ENCODE measurements around the gene SRPK2. TPM values are rescaled to one million over a fixed set of nuclear protein-coding genes. Genes with fewer than 3 reads are reported as not detected.
"Not testable (repeated sequence)": the region's sequence is repeated elsewhere in the genome, so short reads cannot be mapped to it uniquely, and the experiment has no call there.

SRPK2 gene
- total and polyA plus RNA-seq, 2 of the 13 experiments (the other 11 are each of a cell fraction or from before 2014, with no cell fraction given) = 10.1 to 22.3 TPM

GRCh38 chr7:105350906-105351305 lies 37.8 kb downstream of the SRPK2 start:
- Histone ChIP-seq H3K4me3 (replicated peaks in 1 of 3; ENCODE audit: insufficient read depth in 1 of 3, low read depth in 2 of 3, low read length in 3 of 3) (no peak overlapping the region), H3K36me3 (replicated peaks in 1 of 2; ENCODE audit: control insufficient read depth in 1 of 2, insufficient read depth in 2 of 2, low read length in 2 of 2) (no peaks in the 10 kb centered on the region), H3K9ac (ENCODE audit: insufficient read depth, low read depth, low read length) (no peak overlapping the region), H3K27me3 (ENCODE audit: control insufficient read depth in 1 of 2, insufficient read depth in 2 of 2, low read length in 2 of 2) (no peaks in the 10 kb centered on the region), H4K20me1 (ENCODE audit: insufficient read depth, low read length) (peaks cover 3% of the 10 kb centered on the region; the same call in 1 of the 2 replicates), H3K79me2 (ENCODE audit: insufficient read depth, low read length) (peaks cover 41% of the 10 kb centered on the region), H3K4me1 (ENCODE audit: insufficient read depth, low read length) (peaks cover 43% of the 10 kb centered on the region), H2AFZ (ENCODE audit: low read length) (no peak overlapping the region), H3K27ac (ENCODE audit: extremely low read length, insufficient read depth, low read length) (no peak overlapping the region), H3K4me2 (ENCODE audit: low read depth, low read length) (no peak overlapping the region), H3K9me3 (ENCODE audit: low read length) (no peaks in the 10 kb centered on the region)
- intact Hi-C loops (cut with micrococcal nuclease; ENCODE audit: unreplicated experiment) = no loop called here
- BruUV-seq (replicated peaks) = no TSS peak
- POLR2A ChIA-PET = interaction anchor here (1.0 kb wide), 1 partner anchor 8 kb away, joined by 3 read pairs; no protein-coding TSS in a partner anchor
- DNase-seq (ENCODE audit: low spot score) (no peak), ATAC-seq (no peak), FAIRE-seq (no peak)
- TF ChIP-seq ZNF776 (CRISPR knock-in tag; IDR thresholded peaks at IDR 0.05) (no peak), RFXANK (CRISPR knock-in tag; IDR thresholded peaks at IDR 0.05) (no peak)
- in situ Hi-C loops (cut with HindIII; ENCODE audit: extremely low pct_ligation_motif_present, low pct_unique_long_range_greater_than_20kb) = no loop called here
- 96% methylated on average over 7 of the region's 7 CpGs for WGBS (ENCODE audit: low lambda C conversion rate)
- CTCF ChIA-PET (ENCODE audit: low intra/inter-chr PET ratio, low total read pairs) = no interaction called here

- CTCF ChIA-PET (ENCODE audit: low intra/inter-chr PET ratio, low total read pairs); DNase-seq (ENCODE audit: low spot score); FAIRE-seq; H3K4me2 ChIP-seq (ENCODE audit: low read depth, low read length); H3K36me3 ChIP-seq (replicated peaks in 1 of 2; ENCODE audit: control insufficient read depth in 1 of 2, insufficient read depth in 2 of 2, low read length in 2 of 2); ATAC-seq; H2AFZ ChIP-seq (ENCODE audit: low read length); H3K27ac ChIP-seq (ENCODE audit: extremely low read length, insufficient read depth, low read length); H3K9ac ChIP-seq (ENCODE audit: insufficient read depth, low read depth, low read length); BruUV-seq (replicated peaks); H3K4me3 ChIP-seq (replicated peaks in 1 of 3; ENCODE audit: insufficient read depth in 1 of 3, low read depth in 2 of 3, low read length in 3 of 3); intact Hi-C loops (cut with micrococcal nuclease; ENCODE audit: unreplicated experiment); H3K27me3 ChIP-seq (ENCODE audit: control insufficient read depth in 1 of 2, insufficient read depth in 2 of 2, low read length in 2 of 2); in situ Hi-C loops (cut with HindIII; ENCODE audit: extremely low pct_ligation_motif_present, low pct_unique_long_range_greater_than_20kb); H4K20me1 ChIP-seq (ENCODE audit: insufficient read depth, low read length); H3K9me3 ChIP-seq (ENCODE audit: low read length); POLR2A ChIA-PET: not testable (repeated sequence)
- 95% methylated on average over 11 of the region's 11 CpGs for WGBS (ENCODE audit: low lambda C conversion rate)
- Histone ChIP-seq H3K79me2 (ENCODE audit: insufficient read depth, low read length) (peaks cover 22% of the 10 kb centered on the region), H3K4me1 (ENCODE audit: insufficient read depth, low read length) (peaks cover 29% of the 10 kb centered on the region)
Observed at GRCh38 chr7:105348177-105348576, 40.5 kb downstream of the SRPK2 start.

All from HepG2 (cell line).